M059J (cell line): ENCODE data around the gene BCAP29. TPM values are rescaled to one million over a fixed set of nuclear protein-coding genes. Genes with fewer than 3 reads are reported as not detected.

Source experiments
- DNase-seq: peaks from one replicate; pipeline ENCODE4 v3.0.0-alpha.2; 2012; ENCODE audit warnings: low read depth
- total RNA-seq: library from RNA; depleted of rRNA; stranded (reverse); fragments of >200 nt; shearing (Covaris generic); gene quantifications from 2 replicates; pipeline ENCODE4 v1.2.3, GENCODE V29; 2014

The BCAP29 gene
- total RNA-seq, 1 experiment from 2014 or later = 120 TPM

GRCh38 chr7:107582875-107583274 lies 2.8 kb downstream of the BCAP29 start:
- DNase-seq = no peak

- DNase-seq = no peak
These were observed 4.7 kb downstream of the BCAP29 start for GRCh38 chr7:107584716-107585115.

GRCh38 chr7:107588529-107589130 lies 8.6 kb downstream of the BCAP29 start:
- no peak for DNase-seq

GRCh38 chr7:107591421-107591820 lies 11.4 kb downstream of the BCAP29 start:
- no peak for DNase-seq

- no peak for DNase-seq
These were observed 12.4 kb downstream of the BCAP29 start for GRCh38 chr7:107592361-107593024.

GRCh38 chr7:107593025-107593410 lies 13.0 kb downstream of the BCAP29 start:
- no peak for DNase-seq

- peak; percentile 96 for DNase-seq
These were observed 15.1 kb downstream of the BCAP29 start for GRCh38 chr7:107594961-107595737.

GRCh38 chr7:107596881-107597581 lies 17.0 kb downstream of the BCAP29 start:
- DNase-seq = peak; percentile 34

- no peak for DNase-seq
These were observed 17.5 kb downstream of the BCAP29 start for GRCh38 chr7:107597582-107597916.

GRCh38 chr7:107597953-107598352 lies 17.9 kb downstream of the BCAP29 start:
- no peak for DNase-seq

GRCh38 chr7:107599262-107599661 lies 19.2 kb downstream of the BCAP29 start:
- DNase-seq = no peak

GRCh38 chr7:107600816-107601215 lies 20.8 kb downstream of the BCAP29 start:
- no peak for DNase-seq

GRCh38 chr7:107605218-107605815 lies 25.3 kb downstream of the BCAP29 start:
- no peak for DNase-seq

GRCh38 chr7:107606303-107606702 lies 26.3 kb downstream of the BCAP29 start:
- DNase-seq = no peak

GRCh38 chr7:107609811-107610261 lies 29.8 kb downstream of the BCAP29 start:
- no peak for DNase-seq

GRCh38 chr7:107610323-107610722 lies 30.3 kb downstream of the BCAP29 start:
- no peak for DNase-seq

- no peak for DNase-seq
These were observed 33.4 kb downstream of the BCAP29 start for GRCh38 chr7:107613439-107613838.

- peak; percentile 30 for DNase-seq
These were observed 33.9 kb downstream of the BCAP29 start for GRCh38 chr7:107613948-107614347.

- DNase-seq = peak; percentile 91
These were observed 34.4 kb downstream of the BCAP29 start for GRCh38 chr7:107614425-107614824.

GRCh38 chr7:107615910-107616680 lies 36.0 kb downstream of the BCAP29 start:
- peak; percentile 29 for DNase-seq

- peak; percentile 84 for DNase-seq
These were observed 42.4 kb downstream of the BCAP29 start for GRCh38 chr7:107622429-107622828.
